ENCODE measurements around the gene FZR1.

- TF ChIP-seq CTCF (conservative IDR thresholded peaks at IDR 0.05) = no peak
- TF ChIP-seq EZH2 (IDR thresholded peaks at IDR 0.05; ENCODE audit: low read depth) = no peak
These were observed 26.8 kb upstream of the FZR1 start for GRCh38 chr19:3479177-3479833.
